KG1 (cell line): ENCODE measurements around the gene AIP.

Experiments used
- DNase-seq: peaks from one replicate; lab custom pipeline; 2025; lab: John Stamatoyannopoulos, UW

The AIP gene

DNA sequence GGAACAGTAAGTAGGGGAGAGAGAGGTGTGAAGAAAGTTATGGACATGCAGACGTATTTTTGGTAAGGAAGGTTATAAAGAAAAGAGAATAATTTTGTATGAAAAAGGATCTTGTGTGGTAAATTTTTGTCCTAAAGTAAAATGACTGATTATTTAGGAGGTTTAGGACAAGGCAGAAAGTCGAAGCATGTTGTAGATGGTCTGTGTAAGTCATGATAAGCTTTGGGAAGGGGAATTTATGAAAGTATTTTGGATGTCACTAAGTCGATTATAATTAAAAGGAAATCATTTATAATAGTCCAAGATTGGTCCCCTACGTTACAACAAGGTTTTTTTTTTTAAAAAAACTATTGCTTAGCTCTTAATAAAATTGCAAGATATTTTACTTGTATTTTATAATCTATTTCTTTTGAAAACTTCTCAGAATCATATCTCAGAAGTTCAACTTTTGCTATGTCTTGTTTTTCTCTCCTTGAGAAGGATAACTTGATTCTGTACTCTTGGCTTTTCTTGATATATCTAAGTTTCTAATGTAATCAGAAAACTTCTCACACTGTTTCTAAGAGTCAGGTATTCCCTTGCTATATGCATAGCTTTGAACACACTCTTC lies 51.3 kb downstream of the AIP start:
- no peak for DNase-seq

GRCh38 chr11:67535561-67535960 lies 52.7 kb downstream of the AIP start:
- DNase-seq = no peak

GRCh38 chr11:67538306-67538705 lies 55.5 kb downstream of the AIP start:
- no peak for DNase-seq

GRCh38 chr11:67538823-67539505 lies 56.1 kb downstream of the AIP start:
- no peak for DNase-seq

DNA sequence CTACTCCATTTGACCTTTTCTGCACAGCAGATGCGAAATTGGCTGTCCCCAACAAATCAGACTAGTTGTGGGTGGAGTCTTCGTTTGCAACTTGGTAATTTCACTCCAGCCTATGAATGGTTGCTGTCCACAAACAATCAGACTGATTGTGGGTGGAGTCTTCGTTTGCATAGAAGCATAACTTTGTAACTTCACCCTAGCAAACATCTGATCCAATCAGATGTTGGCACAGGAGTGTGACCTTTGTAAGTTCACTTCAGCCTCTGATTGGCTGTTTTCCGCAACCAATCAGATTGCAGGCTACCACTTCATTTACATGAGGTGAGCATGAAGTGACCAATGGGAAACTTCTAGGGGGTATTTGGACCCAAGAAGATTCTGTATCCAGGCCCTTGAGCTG lies 56.7 kb downstream of the AIP start:
- DNase-seq = no peak
